ENCODE data around the gene SLC16A10.
"Not testable (repeated sequence)": the region's sequence is repeated elsewhere in the genome, so short reads cannot be mapped to it uniquely, and the experiment has no call there.

Gene SLC16A10

GRCh38 chr6:111173341-111173740, 86.0 kb downstream of the SLC16A10 start:
- no peak for DNase-seq (ENCODE audit: low spot score)
- no peak overlapping the region for H3K4me3 Mint-ChIP-seq
- H3K27ac Mint-ChIP-seq: no peak overlapping the region
- no peaks in the 10 kb centered on the region for H3K9me3 Mint-ChIP-seq
- H3K36me3 Mint-ChIP-seq (ENCODE audit: low read depth): no peaks in the 10 kb centered on the region
- H3K27me3 Mint-ChIP-seq (ENCODE audit: low read depth): no peaks in the 10 kb centered on the region
- H3K4me1 Mint-ChIP-seq (ENCODE audit: low read depth): peaks cover 17% of the 10 kb centered on the region

DNA sequence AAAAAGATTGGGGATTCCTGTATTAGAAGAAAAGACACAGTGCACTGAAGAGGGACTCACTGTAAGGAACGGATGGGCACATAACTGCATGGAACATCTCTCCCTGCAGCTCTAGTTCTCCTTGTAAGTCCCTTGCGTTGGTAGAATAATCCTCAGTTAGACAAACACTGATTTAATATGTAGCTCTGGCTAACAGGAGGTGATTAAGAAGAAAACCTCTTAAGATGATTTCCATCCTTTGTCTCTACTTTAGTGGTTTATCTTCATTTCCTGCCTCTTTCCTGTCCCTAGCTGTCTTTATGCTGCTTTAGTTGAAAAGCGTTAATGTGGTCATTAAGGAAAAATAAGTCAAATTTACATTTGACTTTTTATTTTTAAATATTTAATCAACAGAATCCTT, 86.6 kb downstream of the SLC16A10 start:
- Mint-ChIP-seq H3K27me3 (ENCODE audit: low read depth) (no peaks in the 10 kb centered on the region), H3K4me3 (no peak overlapping the region), H3K27ac (no peak overlapping the region), H3K4me1 (ENCODE audit: low read depth) (peaks cover 17% of the 10 kb centered on the region), H3K36me3 (ENCODE audit: low read depth) (no peaks in the 10 kb centered on the region), H3K9me3 (no peaks in the 10 kb centered on the region)
- no peak for DNase-seq (ENCODE audit: low spot score)

DNA sequence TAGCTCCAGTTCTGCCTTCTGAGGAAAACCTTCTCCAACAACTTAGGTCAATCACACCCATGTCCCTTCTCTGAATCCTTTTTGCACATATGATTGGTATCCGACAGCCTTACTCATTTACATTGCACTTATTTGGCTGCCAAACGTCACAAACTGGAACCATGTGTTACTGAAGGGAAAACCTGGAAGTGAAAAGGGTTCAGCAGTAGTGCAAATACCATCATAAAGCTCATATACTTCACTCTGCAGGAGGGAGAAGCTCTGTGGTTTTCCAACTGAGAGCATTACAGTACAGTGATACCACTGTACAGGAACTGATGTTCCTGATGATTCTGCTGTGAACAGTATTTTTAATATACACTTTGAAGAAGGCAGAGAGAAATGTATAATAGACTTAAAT, 87.8 kb downstream of the SLC16A10 start:
- Mint-ChIP-seq H3K4me1 (ENCODE audit: low read depth) (peaks cover 17% of the 10 kb centered on the region), H3K27me3 (ENCODE audit: low read depth) (no peaks in the 10 kb centered on the region), H3K4me3 (no peak overlapping the region), H3K27ac (no peak overlapping the region), H3K36me3 (ENCODE audit: low read depth) (no peaks in the 10 kb centered on the region), H3K9me3 (no peaks in the 10 kb centered on the region)
- no peak for DNase-seq (ENCODE audit: low spot score)

GRCh38 chr6:111176038-111176759, 88.9 kb downstream of the SLC16A10 start:
- Mint-ChIP-seq H3K27ac (no peak overlapping the region), H3K4me1 (ENCODE audit: low read depth) (peaks cover 17% of the 10 kb centered on the region)

DNA sequence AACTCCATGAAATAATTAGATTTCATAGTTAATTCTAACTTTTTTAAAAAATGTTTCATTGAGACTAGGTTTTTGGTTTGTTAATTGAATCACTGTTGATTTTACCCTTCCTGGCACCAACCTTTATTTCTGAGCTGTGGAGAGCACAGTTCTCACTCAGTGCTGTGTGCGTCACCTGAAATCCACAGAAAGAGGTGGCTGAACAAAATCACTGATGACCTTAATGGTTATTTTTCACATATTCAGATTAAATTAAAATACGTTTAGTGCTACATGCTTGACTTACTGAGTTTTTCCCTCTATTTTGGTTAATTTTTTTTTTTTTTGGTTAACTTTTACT, 89.4 kb downstream of the SLC16A10 start:
- Mint-ChIP-seq H3K36me3 (ENCODE audit: low read depth) (no peaks in the 10 kb centered on the region), H3K4me3 (no peak overlapping the region), H3K9me3 (no peaks in the 10 kb centered on the region), H3K4me1 (ENCODE audit: low read depth) (peaks cover 17% of the 10 kb centered on the region), H3K27ac (no peak overlapping the region), H3K27me3 (ENCODE audit: low read depth) (no peaks in the 10 kb centered on the region)
- no peak for DNase-seq (ENCODE audit: low spot score)

More at GRCh38 chr6:111176038-111176759, 88.9 kb downstream of the SLC16A10 start:
- Mint-ChIP-seq H3K9me3 (no peaks in the 10 kb centered on the region), H3K36me3 (ENCODE audit: low read depth) (no peaks in the 10 kb centered on the region), H3K4me3 (no peak overlapping the region), H3K27me3 (ENCODE audit: low read depth) (no peaks in the 10 kb centered on the region)
- DNase-seq (ENCODE audit: low spot score): no peak

DNA sequence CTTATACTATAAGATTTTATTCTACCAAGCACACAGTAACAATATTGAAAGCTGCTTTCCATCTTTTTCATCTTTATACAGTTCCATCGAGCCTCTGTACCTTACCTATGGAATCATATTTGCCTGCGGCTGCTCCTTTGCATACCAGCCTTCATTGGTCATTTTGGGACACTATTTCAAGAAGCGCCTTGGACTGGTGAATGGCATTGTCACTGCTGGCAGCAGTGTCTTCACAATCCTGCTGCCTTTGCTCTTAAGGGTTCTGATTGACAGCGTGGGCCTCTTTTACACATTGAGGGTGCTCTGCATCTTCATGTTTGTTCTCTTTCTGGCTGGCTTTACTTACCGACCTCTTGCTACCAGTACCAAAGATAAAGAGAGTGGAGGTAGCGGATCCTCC, 89.8 kb downstream of the SLC16A10 start:
- no peaks in the 10 kb centered on the region for H3K36me3 Mint-ChIP-seq (ENCODE audit: low read depth)

GRCh38 chr6:111183702-111184517, 96.6 kb downstream of the SLC16A10 start:
- no peaks in the 10 kb centered on the region for H3K9me3 Mint-ChIP-seq
- DNase-seq (ENCODE audit: low spot score): no peak

More for the DNA sequence above, 89.8 kb downstream of the SLC16A10 start:
- no peaks in the 10 kb centered on the region for H3K27me3 Mint-ChIP-seq (ENCODE audit: low read depth)
- DNase-seq (ENCODE audit: low spot score): no peak
- no peak overlapping the region for H3K27ac Mint-ChIP-seq
- H3K4me3 Mint-ChIP-seq: no peak overlapping the region
- H3K9me3 Mint-ChIP-seq: no peaks in the 10 kb centered on the region
- H3K4me1 Mint-ChIP-seq (ENCODE audit: low read depth): peaks cover 15% of the 10 kb centered on the region

DNA sequence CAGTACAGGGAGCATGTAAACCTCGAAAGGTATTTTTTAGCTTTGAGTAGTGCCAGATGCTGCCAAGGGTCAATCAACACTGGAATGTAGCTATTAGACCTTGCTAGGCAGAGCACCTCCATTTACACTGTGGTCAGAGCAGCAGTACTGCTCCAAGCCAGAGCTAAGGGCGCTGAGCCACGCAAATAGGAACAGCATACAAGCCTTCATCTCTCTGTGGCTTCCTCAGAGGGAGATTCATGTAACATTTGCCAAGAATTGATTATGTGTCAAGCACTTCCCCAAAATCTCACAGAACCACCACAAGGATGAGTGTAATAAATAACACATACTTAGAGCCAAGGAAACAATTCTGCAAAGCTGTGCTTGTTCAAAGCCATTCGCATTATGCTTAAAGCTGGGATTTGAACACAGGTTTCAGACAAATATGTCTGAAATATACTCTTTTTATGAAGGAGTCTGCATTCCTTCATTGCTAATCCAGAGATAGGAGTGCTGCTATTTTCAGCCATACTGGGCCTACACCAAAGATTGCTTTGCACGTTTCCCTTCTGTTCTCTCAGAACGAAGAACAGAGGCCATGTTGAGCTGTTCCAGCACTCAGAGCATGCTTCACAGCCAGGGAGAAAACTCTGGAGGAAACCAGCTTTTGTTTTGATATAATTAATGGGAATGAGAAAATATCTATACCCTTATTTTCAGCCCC, 97.7 kb downstream of the SLC16A10 start:
- H3K4me1 Mint-ChIP-seq (ENCODE audit: low read depth): peaks cover 9% of the 10 kb centered on the region
- DNase-seq (ENCODE audit: low spot score): no peak
- no peak overlapping the region for H3K4me3 Mint-ChIP-seq
- H3K9me3 Mint-ChIP-seq: no peaks in the 10 kb centered on the region
- no peak overlapping the region for H3K27ac Mint-ChIP-seq
- H3K36me3 Mint-ChIP-seq (ENCODE audit: low read depth): no peaks in the 10 kb centered on the region
- no peaks in the 10 kb centered on the region for H3K27me3 Mint-ChIP-seq (ENCODE audit: low read depth)

More at GRCh38 chr6:111183702-111184517, 96.6 kb downstream of the SLC16A10 start:
- H3K4me1 Mint-ChIP-seq (ENCODE audit: low read depth): peaks cover 9% of the 10 kb centered on the region
- no peak overlapping the region for H3K27ac Mint-ChIP-seq
- H3K36me3 Mint-ChIP-seq (ENCODE audit: low read depth): no peaks in the 10 kb centered on the region
- no peak overlapping the region for H3K4me3 Mint-ChIP-seq
- H3K27me3 Mint-ChIP-seq (ENCODE audit: low read depth): no peaks in the 10 kb centered on the region

GRCh38 chr6:111185954-111186353, 98.7 kb downstream of the SLC16A10 start:
- no peak overlapping the region for H3K27ac Mint-ChIP-seq
- no peaks in the 10 kb centered on the region for H3K36me3 Mint-ChIP-seq (ENCODE audit: low read depth)
- peaks cover 1% of the 10 kb centered on the region for H3K9me3 Mint-ChIP-seq
- peaks cover 9% of the 10 kb centered on the region for H3K4me1 Mint-ChIP-seq (ENCODE audit: low read depth)
- no peak overlapping the region for H3K4me3 Mint-ChIP-seq
- H3K27me3 Mint-ChIP-seq (ENCODE audit: low read depth): no peaks in the 10 kb centered on the region
- DNase-seq (ENCODE audit: low spot score): no peak

GRCh38 chr6:111187874-111188273, 100.6 kb downstream of the SLC16A10 start:
- H3K4me3 Mint-ChIP-seq: no peak overlapping the region
- H3K4me1 Mint-ChIP-seq (ENCODE audit: low read depth): peaks cover 9% of the 10 kb centered on the region
- no peaks in the 10 kb centered on the region for H3K27me3 Mint-ChIP-seq (ENCODE audit: low read depth)
- no peak overlapping the region for H3K27ac Mint-ChIP-seq
- H3K9me3 Mint-ChIP-seq: peaks cover 12% of the 10 kb centered on the region
- no peak for DNase-seq (ENCODE audit: low spot score)
- H3K36me3 Mint-ChIP-seq (ENCODE audit: low read depth): no peaks in the 10 kb centered on the region

DNA sequence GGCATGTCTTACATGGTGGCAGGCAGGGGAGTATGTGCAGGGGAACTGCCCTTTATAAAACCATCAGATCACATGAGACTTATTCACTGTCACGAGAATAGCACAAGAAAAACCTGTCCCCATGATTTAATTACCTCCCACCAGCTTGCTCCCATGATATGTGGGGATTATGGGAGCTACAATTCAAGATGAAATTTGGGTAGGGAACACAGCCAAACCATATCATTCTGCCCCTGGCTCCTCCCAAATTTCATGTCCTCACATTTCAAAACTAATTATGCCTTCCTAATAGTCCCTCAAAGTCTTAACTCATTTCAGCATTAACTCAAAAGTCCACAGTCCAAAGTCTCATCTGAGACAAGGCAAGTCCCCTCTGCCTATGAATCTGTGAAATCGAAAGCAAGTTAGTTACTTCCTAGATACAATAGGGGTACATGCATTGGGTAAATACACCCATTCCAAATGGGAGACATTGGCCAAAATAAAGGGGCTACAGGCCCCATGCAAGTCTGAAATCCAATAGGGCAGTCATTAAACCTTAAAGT, 102.4 kb downstream of the SLC16A10 start:
- H3K36me3 Mint-ChIP-seq (ENCODE audit: low read depth); H3K4me1 Mint-ChIP-seq (ENCODE audit: low read depth); H3K27ac Mint-ChIP-seq; H3K4me3 Mint-ChIP-seq; DNase-seq (ENCODE audit: low spot score); H3K27me3 Mint-ChIP-seq (ENCODE audit: low read depth): not testable (repeated sequence)
- peaks cover 12% of the 10 kb centered on the region for H3K9me3 Mint-ChIP-seq

DNA sequence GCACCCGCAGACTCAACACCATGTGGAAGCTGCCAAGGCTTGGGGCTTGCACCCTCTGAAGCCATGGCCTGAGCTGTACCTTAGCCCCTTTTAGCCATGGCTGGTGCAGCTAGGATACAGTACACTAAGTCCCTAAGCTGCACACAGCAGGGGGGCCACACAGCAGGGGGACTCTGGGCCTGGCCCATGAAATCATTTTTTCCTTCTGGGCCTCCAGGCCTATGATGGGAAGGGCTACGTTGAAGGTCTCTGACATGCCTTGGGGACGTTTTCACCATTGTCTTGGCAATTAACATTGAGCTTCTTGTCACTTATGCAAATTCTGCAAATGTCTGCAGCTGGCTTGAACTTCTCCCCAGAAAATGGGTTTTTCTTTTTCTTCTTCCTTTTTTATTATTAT, 103.3 kb downstream of the SLC16A10 start:
- H3K27me3 Mint-ChIP-seq (ENCODE audit: low read depth): no peaks in the 10 kb centered on the region
- H3K4me1 Mint-ChIP-seq (ENCODE audit: low read depth): no peaks in the 10 kb centered on the region
- no peak overlapping the region for H3K4me3 Mint-ChIP-seq
- no peak overlapping the region for H3K27ac Mint-ChIP-seq
- no peak for DNase-seq (ENCODE audit: low spot score)
- no peaks in the 10 kb centered on the region for H3K36me3 Mint-ChIP-seq (ENCODE audit: low read depth)
- H3K9me3 Mint-ChIP-seq: peaks cover 12% of the 10 kb centered on the region

- H3K4me3 Mint-ChIP-seq; H3K36me3 Mint-ChIP-seq (ENCODE audit: low read depth); H3K4me1 Mint-ChIP-seq (ENCODE audit: low read depth); H3K27ac Mint-ChIP-seq; DNase-seq (ENCODE audit: low spot score); H3K27me3 Mint-ChIP-seq (ENCODE audit: low read depth): not testable (repeated sequence)
- peaks cover 12% of the 10 kb centered on the region for H3K9me3 Mint-ChIP-seq
Observed at GRCh38 chr6:111191136-111191535, 103.8 kb downstream of the SLC16A10 start.
